Osteocyte (in vitro differentiated cells): ENCODE results near the gene TTC19. TPM values are rescaled to one million over a fixed set of nuclear protein-coding genes. Genes with fewer than 3 reads are reported as not detected.

Source experiments
- DNase-seq: peaks from one replicate; pipeline ENCODE4 v3.0.0; 2021; ENCODE audit warnings: mixed read lengths; ENCODE audit not compliant: unreplicated experiment; ENCODE audit errors: extremely low spot score
- H3K27ac Mint-ChIP-seq: one replicate; pipeline ENCODE4 v1.8.0; 2021; ENCODE audit warnings: mild to moderate bottlenecking, mixed read lengths; ENCODE audit not compliant: unreplicated experiment
- H3K27me3 Mint-ChIP-seq: one replicate; pipeline ENCODE4 v1.8.0; 2021; ENCODE audit warnings: mixed read lengths; ENCODE audit not compliant: unreplicated experiment
- H3K36me3 Mint-ChIP-seq: one replicate; pipeline ENCODE4 v1.8.0; 2021; ENCODE audit warnings: mixed read lengths; ENCODE audit not compliant: unreplicated experiment
- H3K4me1 Mint-ChIP-seq: one replicate; pipeline ENCODE4 v1.8.0; 2021; ENCODE audit warnings: mixed read lengths; ENCODE audit not compliant: unreplicated experiment
- H3K4me3 Mint-ChIP-seq: one replicate; pipeline ENCODE4 v1.8.0; 2021; ENCODE audit warnings: mild to moderate bottlenecking, moderate library complexity, mixed read lengths; ENCODE audit not compliant: unreplicated experiment
- H3K9me3 Mint-ChIP-seq: one replicate; pipeline ENCODE4 v1.8.0; 2021; ENCODE audit warnings: mixed read lengths; ENCODE audit not compliant: unreplicated experiment
- CTCF ChIP-seq: fragments of 200-600 bp; sonication (generic); IDR thresholded peaks from 2 replicates; pipeline ENCODE4 v1.5.0; 2021; ENCODE audit warnings: antibody characterized with exemption, mild to moderate bottlenecking, moderate library complexity
- total RNA-seq: library from RNA; stranded (reverse); gene quantifications from 2 replicates; pipeline ENCODE4 v1.2.1, GENCODE V29; 2021

Gene TTC19
- total RNA-seq, 1 donor from 2014 or later: 34.4 TPM

- TF ChIP-seq CTCF: no peak
- Mint-ChIP-seq H3K27me3 (no peaks in the 10 kb centered on the region), H3K9me3 (no peaks in the 10 kb centered on the region), H3K27ac (peak overlapping the region; percentile 90), H3K4me3 (no peak overlapping the region), H3K36me3 (peaks cover 87% of the 10 kb centered on the region), H3K4me1 (peaks cover 12% of the 10 kb centered on the region)
- no peak for DNase-seq
Observed at GRCh38 chr17:16027708-16028584, 28.3 kb downstream of the TTC19 start.

- Mint-ChIP-seq H3K36me3 (peaks cover 80% of the 10 kb centered on the region), H3K4me1 (peaks cover 3% of the 10 kb centered on the region), H3K9me3 (no peaks in the 10 kb centered on the region), H3K27me3 (no peaks in the 10 kb centered on the region), H3K4me3 (no peak overlapping the region), H3K27ac (peak overlapping the region; percentile 27)
- DNase-seq: no peak
- TF ChIP-seq CTCF: no peak
Observed at GRCh38 chr17:16033729-16034349, 34.2 kb downstream of the TTC19 start.

- Mint-ChIP-seq H3K36me3 (peaks cover 74% of the 10 kb centered on the region), H3K4me1 (peaks cover 3% of the 10 kb centered on the region), H3K4me3 (no peak overlapping the region), H3K27ac (no peak overlapping the region), H3K27me3 (no peaks in the 10 kb centered on the region), H3K9me3 (no peaks in the 10 kb centered on the region)
- no peak for TF ChIP-seq CTCF
- DNase-seq: no peak
Observed at GRCh38 chr17:16036261-16036660, 36.6 kb downstream of the TTC19 start.

DNA sequence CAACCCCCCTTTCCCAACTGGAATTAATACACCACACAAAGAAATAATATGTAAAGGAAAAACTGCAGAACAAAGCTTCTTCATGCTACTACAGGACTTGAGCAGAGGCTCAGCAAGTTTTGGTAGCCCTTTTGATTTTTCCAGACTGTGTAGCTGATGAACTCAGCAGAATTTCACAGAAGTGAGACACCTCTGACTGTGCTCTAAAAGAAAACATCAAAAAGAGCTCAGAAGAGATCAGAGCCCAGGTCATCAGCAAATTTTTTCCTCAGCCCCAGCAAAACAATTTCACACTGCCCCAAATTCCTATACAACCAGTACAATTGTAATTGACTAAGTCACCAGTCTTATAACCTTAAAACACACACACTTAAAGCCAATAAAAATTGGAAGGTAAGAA lies 38.0 kb downstream of the TTC19 start:
- TF ChIP-seq CTCF: no peak
- Mint-ChIP-seq H3K4me3 (no peak overlapping the region), H3K4me1 (peaks cover 3% of the 10 kb centered on the region), H3K27ac (peak overlapping the region; percentile 16), H3K36me3 (peaks cover 71% of the 10 kb centered on the region), H3K27me3 (no peaks in the 10 kb centered on the region), H3K9me3 (no peaks in the 10 kb centered on the region)
- DNase-seq: no peak

DNA sequence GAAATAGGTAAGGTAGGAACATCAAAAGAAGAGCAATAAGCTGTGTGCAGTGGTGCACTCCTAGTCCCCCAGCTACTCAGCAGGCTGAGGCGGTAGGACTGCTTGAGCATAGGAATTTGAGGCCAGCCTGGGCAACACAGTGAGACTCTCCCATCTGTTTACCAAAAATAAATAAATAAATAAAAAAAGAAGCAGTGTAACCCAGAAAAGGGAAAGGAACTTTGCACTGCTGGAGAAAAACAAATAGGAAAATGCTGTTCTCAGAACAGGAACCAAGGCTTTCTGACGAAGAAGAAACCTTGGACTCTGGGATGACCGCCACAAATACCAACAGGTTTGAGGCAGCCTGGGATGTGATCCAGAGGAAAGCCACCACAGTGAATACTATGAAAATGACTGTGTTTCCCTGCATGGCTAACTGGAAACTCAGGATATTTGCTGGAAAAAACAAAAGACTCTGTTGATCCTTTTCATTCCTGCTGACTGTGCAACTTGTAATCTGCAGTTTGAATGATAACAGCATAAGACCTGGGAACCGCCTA lies 41.2 kb downstream of the TTC19 start:
- H3K4me1 Mint-ChIP-seq: peaks cover 3% of the 10 kb centered on the region
- peaks cover 69% of the 10 kb centered on the region for H3K36me3 Mint-ChIP-seq
- TF ChIP-seq CTCF: no peak
- DNase-seq: no peak
- no peaks in the 10 kb centered on the region for H3K27me3 Mint-ChIP-seq
- H3K4me3 Mint-ChIP-seq: no peak overlapping the region
- no peaks in the 10 kb centered on the region for H3K9me3 Mint-ChIP-seq
- no peak overlapping the region for H3K27ac Mint-ChIP-seq
